Measurements from ENCODE around the gene RNGTT.
"Not testable (repeated sequence)": the region's sequence is repeated elsewhere in the genome, so short reads cannot be mapped to it uniquely, and the experiment has no call there.

Gene RNGTT

DNA sequence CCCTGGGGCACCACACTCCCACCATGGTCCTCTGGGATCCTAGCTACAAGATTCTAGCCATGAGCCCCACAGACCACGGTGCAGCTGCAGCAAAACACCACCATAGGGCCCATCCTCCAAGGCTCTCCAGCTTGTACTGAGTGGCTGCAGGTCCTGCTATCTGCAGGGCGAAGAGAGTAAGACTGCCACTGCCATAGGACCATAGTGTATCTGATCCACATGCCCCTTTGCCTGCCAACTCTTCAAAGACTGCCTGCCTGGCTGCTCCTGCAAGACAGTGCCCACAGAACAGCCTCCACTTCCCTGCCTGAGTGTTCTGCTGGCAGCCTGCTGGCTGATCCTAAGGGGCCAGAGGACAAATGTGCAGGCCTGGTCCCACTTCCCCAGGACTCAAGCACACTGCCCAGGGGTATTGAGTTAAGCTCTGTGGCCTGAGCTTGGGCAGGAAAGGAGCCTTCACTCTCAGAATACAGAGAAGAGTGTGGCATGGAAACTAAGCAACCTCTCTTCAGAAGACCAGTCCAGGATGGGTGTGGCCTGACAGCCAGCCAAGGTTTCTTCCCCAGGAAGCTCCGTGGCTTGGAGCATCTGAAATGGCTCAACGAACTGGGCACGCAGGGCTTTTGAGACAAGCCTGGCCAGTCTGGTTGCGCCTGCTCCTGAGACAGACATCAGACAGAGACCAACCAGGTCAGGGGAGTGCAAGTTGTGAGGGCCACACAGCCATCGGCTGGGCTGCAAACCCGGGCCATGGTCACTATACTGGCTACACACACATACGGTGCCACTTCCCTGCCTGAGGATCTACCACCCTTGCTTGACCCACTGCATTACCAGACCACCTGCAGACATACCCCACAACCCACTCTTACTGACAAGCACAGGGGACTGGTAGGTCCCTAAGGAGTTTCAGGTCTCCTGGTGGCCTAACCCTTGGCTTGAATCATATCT is 54.5 kb downstream of the RNGTT start:
- no peak for DNase-seq

DNA sequence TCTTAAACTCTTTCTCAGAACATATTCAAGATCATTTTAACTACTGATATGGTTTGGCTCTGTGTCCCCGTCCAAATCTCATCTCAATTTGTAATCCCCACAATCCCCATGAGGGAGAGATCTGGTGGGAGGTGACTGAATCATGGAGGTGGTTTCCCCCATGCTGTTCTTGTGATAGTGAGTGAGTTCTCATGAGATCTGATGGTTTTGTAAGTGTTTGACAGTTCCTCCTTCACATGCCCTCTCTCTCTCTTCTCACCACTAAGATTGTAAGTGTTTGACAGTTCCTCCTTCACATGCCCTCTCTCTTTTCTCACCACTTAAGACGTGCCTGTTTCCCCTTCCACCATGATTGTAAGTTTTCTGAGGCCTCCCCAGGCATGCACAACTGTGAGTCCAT is 56.3 kb downstream of the RNGTT start:
- DNase-seq, result not testable (repeated sequence)

DNA sequence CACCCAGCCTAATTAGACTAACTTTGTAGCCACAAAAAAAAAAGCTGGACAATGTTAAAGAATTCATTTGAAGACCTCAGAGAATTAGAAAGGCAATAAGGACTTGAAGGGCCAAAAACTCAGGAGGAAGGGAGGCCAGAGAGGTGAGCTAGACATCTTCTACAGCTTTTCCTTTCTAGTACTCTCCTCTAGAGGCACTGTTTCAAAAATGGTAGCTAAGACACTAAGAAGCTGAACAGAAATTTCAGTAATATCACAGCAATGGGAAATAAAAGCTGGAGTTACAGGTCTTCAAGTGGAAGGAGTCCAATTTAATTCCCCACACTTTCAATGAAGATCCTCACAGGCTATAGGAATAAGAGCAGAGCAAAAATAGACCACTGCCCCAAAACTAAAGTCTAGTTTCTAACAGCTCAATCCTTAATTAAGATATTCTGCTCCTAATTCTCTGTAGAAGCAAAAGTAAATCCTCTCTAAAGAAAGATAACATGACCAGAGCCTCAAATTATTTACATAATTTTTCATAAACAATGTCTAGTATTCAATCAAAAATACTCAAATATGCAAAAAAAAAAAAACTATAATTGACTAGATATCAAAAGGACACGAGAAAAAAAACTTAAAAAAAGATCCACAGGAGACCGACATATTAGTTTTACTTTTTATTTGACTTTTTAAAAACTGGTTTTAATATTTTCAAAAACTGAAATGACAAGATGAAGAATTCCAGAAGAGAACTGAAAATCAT is 63.7 kb downstream of the RNGTT start:
- DNase-seq, result no peak

DNA sequence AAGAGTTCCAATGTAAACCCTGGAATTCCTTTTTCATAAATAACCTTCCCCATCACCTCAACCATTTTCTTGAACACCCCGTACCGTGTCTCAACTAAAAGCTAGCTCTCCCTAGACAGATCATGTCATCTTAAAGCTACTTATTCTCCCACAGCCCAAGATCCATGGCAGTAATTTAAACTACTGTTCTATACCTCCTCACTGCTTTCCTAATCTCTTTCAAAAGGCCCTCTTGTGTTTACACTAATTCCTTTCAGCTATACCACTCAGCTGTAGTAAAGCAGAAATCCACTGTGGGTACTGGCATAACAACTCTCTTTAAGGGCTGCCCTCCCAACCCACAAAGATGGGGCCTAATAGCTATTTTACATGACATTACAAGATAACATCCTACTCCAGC is 67.5 kb downstream of the RNGTT start:
- no peak for DNase-seq

DNA sequence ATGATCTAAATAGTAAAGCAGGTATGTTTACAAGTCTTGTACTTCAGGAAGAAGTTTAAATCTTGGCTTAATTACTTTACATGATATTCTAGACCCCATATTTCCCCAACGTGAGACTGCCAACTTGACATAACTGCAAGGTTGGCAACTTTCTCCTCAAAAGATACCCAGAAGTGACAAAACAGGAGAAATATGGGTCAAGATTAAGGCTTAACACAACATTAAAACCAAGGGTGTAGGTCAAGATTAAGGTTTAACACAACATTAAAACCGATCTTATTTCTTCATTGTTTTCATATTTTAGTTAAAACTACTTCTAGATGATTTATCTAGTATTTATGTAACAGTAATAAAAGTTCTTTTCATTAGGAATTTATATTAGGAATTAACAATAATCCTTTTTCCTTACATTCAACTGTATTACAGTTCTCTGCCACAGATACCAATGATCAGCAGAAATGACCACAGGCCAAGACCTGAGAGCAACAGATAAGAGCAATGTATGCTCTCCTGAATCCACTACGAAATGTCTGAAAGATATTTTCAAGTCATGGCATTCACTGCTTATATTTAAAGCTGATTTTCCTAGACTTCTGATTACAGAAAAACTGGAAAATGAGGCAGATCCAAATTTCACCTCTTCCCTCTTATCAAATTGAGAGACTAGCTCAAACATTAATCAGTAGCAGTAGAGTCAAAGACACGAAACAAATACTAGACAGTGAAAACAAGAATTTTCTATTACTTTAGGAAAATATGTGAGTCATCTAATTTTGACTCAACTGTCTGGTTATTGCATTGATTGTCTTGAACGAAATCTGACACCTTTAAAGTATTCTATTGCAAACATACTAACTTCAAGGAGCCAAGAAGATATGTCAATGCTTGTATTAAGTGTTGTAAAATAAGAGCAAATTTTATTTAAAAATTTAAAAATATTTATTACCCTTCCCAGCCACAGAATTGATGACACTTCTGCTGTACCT is 72.3 kb downstream of the RNGTT start:
- no peak for DNase-seq

DNA sequence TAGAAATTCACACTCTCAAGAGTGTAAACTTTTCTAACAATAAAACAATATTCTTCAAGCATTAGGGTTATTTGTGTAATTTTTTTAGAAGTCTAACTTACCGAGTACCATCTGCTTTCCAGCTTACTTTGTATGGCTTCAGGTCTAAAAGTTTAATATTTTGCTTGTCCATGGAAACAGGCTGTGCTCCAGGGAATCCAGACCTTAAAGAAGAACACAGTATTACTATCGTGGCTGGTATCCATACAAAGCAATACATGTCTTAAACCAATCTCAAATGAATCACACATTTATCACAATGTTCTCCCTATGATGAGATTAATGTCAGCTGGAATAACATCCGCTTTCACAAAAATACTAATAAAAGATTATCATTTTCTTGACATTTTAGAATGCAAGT is 73.0 kb downstream of the RNGTT start:
- DNase-seq, result no peak

DNA sequence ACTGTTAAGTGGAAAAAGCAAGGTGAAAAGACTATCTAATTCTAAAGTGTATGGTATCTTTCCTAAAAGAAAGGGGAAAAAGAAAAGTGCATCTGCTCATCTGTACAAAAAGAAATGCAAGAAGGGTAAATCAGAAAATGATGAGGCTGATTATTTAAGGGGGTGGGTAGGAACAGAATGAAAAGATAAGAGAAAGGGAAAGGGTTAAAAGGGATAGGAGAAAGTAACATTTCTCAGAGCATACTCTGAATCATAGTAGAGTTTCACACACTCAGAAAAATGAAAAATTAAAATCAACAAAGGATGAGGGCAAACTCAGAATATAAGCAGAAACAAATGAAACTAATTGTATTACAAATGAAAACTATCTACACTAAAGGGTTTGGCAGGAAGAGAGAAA is 79.1 kb downstream of the RNGTT start:
- DNase-seq, result no peak

DNA sequence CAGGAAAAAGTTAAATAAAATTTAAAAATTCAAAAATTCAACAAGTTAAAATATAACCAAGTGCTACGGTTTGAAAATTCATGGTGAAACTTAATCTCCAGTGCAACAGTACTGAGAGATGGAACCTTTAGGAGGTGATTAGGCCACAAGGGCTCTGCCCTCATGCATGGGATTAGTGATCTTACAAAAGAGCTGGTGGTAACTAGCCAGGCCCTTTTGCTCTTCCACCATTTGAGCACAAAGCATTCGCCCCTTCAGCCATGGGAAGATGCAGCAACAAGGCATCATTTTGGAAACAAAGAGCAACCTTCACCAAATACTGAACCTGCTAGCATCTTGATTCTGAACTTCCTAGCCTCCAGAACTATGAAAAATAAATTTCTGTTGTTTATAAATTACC is 80.9 kb downstream of the RNGTT start:
- no peak for DNase-seq

DNA sequence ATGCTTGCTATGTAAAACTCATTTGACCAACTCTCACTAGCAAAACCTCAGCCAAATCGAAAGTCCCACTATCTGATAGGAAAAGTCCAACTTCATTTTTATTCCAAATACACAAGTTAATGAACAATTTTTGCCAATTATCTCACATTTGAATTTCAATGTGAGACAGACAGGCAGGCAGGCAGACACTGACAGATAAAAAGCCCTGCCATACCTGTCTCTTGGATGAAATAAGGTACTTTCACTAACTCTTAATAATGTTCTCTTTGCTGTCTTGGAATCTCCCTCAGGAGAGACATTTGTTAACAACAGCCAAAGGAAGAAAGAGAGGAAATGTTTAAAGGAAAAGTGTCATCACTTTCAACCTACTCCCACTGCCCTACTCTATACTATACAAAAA is 82.0 kb downstream of the RNGTT start:
- DNase-seq, result no peak

DNA sequence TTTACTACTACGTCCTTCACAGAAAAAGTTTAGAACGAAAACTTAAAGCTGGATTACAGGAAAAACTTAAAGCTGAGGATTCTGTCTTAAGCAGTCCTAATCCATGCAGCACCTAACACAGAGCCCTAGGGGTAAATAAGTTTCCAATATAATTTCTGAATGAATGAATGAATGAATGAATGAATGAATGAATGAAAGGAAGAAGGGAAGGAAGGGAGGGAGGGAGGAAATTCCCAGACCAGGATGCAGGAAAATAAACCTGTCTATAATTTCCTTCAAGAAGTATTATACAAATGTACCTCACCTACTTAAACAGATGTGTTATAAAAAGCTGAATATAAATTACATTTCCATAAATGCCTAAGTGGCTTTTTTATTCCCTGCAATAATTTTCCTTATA is 83.4 kb downstream of the RNGTT start:
- no peak for DNase-seq

DNA sequence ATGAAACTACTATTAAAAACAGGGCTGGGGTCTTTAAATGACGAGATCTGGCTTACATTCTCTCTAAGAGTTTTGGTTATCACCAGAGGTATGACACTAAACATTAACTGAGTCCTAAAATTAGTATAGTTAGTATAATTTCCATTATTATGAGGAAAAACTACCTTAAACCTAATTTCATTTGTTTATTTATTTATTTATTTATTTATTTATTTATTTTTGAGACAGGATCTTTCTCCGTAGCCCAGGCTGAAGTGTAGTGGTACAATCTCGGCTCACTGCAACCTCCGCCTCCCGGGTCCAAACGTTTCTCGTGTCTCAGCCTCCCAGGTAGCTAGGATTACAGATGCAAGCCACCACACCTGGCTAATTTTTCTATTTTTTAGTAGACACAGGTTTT is 85.5 kb downstream of the RNGTT start:
- no peak for DNase-seq

DNA sequence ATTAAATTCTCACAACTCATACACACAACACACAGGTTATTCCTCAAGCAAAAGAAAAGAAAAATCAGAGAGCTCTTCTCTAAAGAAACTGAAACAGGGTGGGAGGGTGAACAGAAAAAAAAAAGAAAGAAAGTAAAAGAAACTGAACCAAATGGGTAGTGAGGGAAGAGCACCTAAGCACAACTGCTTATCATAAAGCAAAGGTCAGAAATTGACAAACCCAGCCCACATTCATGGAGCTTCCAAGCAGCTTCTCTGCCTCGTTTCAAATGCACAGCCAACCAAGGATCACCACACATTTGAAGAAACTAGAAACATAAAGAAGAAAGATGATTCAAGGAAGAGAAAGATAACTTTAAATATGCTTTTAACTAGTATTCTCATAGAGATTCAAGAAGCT is 90.5 kb downstream of the RNGTT start:
- DNase-seq, result no peak

DNA sequence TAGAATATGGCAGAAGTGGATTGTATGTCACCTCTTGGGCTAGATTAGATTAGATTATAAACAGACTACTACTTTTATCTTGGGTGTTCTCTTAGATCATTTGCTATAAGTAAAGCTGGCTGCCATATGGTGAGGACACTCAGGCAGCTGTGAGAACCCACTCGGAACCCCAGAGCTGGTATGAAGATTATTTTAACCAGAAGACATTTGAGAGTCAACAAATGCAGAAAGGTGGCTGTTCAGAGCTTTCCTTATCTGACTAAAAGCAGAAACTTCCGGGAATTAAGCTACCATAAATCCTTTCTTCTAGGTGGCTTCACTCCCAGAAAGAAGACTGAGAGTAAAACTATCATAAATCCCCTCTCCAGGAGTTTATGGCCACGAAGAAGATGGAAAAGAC is 91.9 kb downstream of the RNGTT start:
- no peak for DNase-seq

DNA sequence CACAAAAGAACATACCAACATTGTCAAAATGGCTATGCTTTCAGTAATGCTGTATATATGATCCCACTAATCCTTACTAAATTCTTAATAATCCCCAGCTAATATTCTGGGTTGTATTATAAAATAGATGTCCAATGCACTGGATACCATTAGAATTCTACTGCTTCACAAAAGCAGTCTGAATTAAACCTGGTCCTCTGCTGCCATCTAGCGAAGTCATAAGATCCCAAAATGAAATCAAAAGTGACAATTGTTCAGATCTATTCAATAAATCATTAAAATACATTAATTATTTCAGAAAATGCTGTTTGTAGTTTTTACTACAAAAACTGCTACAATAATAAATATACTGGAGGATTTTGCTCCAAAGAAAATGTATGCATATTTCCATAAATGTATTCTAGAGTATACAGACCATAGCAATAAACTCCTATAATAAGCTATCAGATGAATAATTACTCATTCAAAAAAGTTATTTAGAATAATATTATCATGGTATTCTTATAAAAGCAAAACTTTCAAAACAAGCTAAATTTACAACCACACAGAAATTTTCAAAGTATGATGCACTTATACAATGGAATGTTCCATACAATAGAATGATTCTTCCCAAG is 92.6 kb downstream of the RNGTT start:
- peak; percentile 63 for DNase-seq

DNA sequence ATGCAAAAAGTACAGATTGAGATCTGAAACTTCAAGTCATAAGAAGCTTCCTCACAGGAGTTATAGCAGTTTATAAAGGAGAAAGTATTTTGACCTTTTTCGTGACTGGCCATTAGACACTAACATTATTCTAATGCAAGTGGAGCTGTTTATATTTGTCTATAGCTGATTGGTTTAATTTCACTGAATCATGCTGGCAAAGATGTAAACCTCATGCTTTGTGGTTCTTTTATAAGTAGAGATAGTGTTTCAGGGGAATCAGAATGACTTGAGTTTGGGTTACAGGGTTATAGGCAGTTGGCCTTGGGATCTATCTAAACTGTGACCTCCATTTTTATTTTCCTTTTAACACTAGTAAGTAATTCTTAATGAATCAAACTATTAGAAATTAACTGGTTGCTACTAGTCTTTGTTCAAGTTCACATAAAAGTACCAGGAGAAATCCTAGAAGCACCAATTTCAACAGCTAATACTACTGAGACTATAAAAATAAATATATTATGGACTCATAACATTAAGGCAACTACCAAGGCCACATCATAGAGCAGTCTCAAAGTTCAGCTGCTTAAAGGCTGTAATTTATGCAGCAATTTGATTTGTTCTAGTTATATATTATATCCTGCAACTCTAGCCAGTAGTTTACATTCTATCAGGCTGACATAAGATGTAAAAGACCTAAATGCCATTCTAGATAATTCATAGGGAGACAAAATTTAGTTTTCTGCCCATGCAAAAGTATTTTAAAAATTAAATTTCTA is 94.0 kb downstream of the RNGTT start:
- no peak for DNase-seq

DNA sequence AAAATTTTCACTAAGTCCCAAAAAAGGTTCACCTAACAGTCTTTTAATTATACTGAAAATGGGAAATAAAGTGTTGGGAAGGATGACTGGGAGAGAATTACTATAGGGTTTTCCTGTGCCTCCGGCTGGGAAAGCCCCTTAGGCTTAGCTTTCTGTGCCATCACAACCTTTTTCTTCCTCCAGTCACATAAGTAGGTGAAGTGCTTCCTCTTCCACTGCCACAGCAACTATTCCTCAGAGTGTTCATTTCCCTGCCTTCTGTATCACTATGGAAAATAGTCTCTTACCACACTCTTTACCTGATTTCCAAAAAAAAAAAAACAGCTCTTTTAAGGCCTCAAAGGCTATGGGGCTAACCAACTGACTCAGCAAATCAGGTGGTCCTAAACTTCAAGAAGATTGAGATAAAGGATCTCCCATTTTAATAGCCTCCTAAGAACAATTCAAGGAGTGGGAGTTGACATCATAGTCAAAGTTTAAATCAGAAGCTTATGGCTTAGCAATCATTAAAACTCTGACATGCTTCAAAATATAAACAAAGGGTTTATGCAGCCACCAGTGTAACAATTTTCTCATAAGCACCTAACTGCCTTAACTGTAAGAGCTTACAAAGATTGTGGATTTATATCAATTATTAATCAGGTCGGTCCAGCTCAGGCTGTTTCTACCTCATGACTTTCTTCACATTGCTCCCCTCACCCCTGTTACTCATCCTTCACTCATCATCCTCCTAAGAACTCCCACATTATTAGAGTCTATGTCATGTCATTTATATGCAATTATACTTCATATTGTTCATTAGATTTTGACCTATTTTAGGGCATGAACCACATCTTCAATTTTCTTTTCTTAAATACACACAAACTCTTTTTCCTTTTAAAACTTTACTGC is 95.3 kb downstream of the RNGTT start:
- DNase-seq, result no peak

DNA sequence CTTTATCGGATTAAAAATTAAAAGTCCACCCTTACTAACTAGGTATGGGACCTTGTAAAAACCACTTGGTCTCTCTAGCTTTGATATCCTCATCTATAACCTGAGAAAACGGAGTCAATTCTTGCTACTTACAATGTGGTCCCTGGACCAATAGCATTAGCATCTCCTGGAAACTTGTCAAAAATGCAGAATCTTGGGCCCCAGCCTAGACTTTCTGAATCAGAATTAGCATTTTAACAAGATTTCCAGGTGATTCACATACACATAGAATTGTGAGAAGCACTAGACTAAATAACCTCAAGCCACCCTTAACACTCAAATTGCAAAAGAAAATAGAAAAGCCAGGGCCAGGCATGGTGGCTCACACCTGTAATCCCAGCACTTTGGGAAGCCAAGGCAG is 96.6 kb downstream of the RNGTT start:
- no peak for DNase-seq

DNA sequence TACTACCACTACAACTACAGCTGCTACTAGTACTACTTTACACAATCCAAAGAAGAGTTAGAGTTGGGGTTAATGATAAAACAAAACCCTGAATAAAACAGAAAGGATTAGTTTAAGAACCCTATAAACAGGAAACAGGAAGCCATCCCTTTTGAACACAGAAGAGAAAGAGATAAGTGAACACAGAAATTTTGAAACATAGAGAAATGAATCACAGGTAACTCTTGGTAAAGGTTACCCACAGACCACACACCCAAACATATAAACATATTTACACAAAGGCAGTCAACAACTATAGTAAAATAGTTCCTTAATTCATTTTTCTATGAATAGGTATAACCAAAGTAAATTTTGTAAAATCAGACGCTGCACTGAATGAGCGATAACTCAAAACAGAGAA is 98.1 kb downstream of the RNGTT start:
- DNase-seq, result no peak

DNA sequence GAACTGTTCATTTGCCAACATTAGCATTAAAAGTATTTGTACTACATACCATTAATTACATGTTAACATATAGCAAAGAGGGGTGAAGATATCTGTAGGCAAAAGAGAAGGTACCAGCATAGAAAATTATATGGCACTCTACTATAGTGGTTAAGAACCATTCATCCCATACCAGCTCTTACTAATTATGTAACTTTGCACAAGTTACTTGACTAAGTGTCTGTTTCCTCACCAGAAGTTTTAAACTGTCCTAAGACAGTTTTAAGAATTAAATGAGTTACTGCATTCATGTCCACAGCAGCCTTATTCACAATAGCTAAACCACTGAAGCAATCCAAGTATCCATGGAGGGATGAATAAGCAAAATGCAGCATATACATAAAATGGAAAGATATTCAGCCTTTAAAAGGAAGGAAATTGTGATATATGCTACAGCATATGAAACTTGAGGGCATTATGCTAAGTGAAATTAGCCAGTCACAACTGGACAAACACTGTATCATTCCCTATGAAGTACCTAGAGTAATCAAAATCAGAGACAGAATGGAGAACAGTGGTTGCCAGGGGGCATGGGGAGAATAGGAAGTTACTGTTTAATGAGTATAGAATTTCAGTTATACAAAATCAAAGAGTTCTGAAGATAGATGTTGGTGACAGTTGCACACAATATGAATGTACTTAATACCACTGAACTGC is 98.9 kb downstream of the RNGTT start:
- DNase-seq, result no peak

DNA sequence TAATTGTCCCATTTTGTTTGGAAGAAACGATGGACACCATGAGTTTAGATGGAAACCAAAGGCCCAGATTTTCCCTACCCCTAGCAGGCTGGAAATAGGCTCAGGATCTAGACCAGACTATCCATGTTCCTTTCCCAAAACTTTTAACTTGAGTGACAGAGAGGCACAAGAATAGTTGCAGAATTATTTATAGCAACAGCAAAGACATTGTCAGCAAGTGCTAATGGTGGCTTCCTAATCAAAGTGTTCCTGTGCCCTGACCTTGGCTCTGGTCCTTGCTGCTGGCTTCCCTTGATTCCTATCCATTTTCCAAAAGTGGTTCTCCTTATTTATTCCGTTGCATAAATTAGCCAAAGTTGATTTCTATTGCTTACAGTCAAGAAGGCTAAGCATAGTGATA is 103.1 kb downstream of the RNGTT start:
- DNase-seq, result no peak
